Measurements from ENCODE around the gene TBC1D5.

GRCh38 chr3:17745301-17745700, 2.9 kb upstream of the TBC1D5 start:
- TF ChIP-seq TAF1 (IDR thresholded peaks at IDR 0.05; ENCODE audit: borderline replicate concordance, insufficient read depth, low read length) (no peak), POLR2AphosphoS5 (IDR thresholded peaks at IDR 0.05; ENCODE audit: low read depth, low read length) (no peak), REST (IDR thresholded peaks at IDR 0.05; ENCODE audit: insufficient read depth in 1 of 2, low read depth in 2 of 2, low read length in 2 of 2) (no peak), SIN3A (IDR thresholded peaks at IDR 0.05; ENCODE audit: borderline replicate concordance, insufficient read depth, low read length) (no peak), FOXP2 (optimal IDR thresholded peaks at IDR 0.05; ENCODE audit: borderline replicate concordance, extremely low read depth, extremely low read length, insufficient read depth) (no peak)

Data from PFSK-1 (cell line).